RWPE2 (cell line): ENCODE results near the gene KCNJ5.

Experiments used
- ATAC-seq: fragments of 200-7000 bp; cut with Tn5 transposase; 3 replicates; pipeline ENCODE4 v1.9.1; 2021; ENCODE audit warnings: low read depth
- DNase-seq: peaks from one replicate; pipeline ENCODE4 v3.0.0-alpha.2; 2020; ENCODE audit warnings: low spot score
- H3K27ac ChIP-seq: fragments of 450-650 bp; 2 replicates; pipeline ENCODE4 v1.5.1; 2017; ENCODE audit warnings: mild to moderate bottlenecking; ENCODE audit not compliant: poor library complexity, severe bottlenecking
- H3K27me3 ChIP-seq: fragments of 250-450 bp; sonication (Bioruptor Pico); 2 replicates; pipeline ENCODE4 v1.5.1; 2021; ENCODE audit warnings: mild to moderate bottlenecking, moderate library complexity; ENCODE audit not compliant: insufficient read depth, poor library complexity, severe bottlenecking
- H3K36me3 ChIP-seq: fragments of 250-450 bp; sonication (Bioruptor Pico); 2 replicates; pipeline ENCODE4 v1.5.1; 2020; ENCODE audit warnings: low read depth, mild to moderate bottlenecking, moderate library complexity
- H3K4me1 ChIP-seq: fragments of 250-450 bp; sonication (Bioruptor Pico); 2 replicates; pipeline ENCODE4 v1.5.1; 2021; ENCODE audit warnings: mild to moderate bottlenecking, moderate library complexity; ENCODE audit not compliant: insufficient read depth, poor library complexity, severe bottlenecking
- H3K4me3 ChIP-seq: fragments of 250-450 bp; sonication (Bioruptor Pico); 2 replicates; pipeline ENCODE4 v1.5.1; 2021; ENCODE audit warnings: mild to moderate bottlenecking, moderate library complexity; ENCODE audit not compliant: severe bottlenecking
- H3K9me3 ChIP-seq: fragments of 250-450 bp; sonication (Bioruptor Pico); 2 replicates; pipeline ENCODE4 v1.5.1; 2021; ENCODE audit warnings: mild to moderate bottlenecking, moderate library complexity; ENCODE audit not compliant: severe bottlenecking
- CTCF ChIP-seq: fragments of 450-650 bp; IDR thresholded peaks from one replicate; pipeline ENCODE4 v1.5.1; 2017; ENCODE audit warnings: mild to moderate bottlenecking, moderate library complexity; ENCODE audit not compliant: poor library complexity, severe bottlenecking

KCNJ5 gene

GRCh38 chr11:128926000-128926399 lies 34.8 kb downstream of the KCNJ5 start:
- no peaks in the 10 kb centered on the region for H3K9me3 ChIP-seq
- H3K4me3 ChIP-seq = no peak overlapping the region
- H3K27ac ChIP-seq = no peak overlapping the region
- ATAC-seq = no peak
- H3K27me3 ChIP-seq = no peaks in the 10 kb centered on the region
- no peaks in the 10 kb centered on the region for H3K36me3 ChIP-seq
- H3K4me1 ChIP-seq = no peaks in the 10 kb centered on the region
- no peak for TF ChIP-seq CTCF
- DNase-seq = no peak

- Histone ChIP-seq H3K4me3 (no peak overlapping the region), H3K27me3 (no peaks in the 10 kb centered on the region), H3K9me3 (no peaks in the 10 kb centered on the region), H3K36me3 (no peaks in the 10 kb centered on the region), H3K4me1 (no peaks in the 10 kb centered on the region), H3K27ac (no peak overlapping the region)
- DNase-seq (no peak), ATAC-seq (no peak)
- TF ChIP-seq CTCF = no peak
These were observed 35.4 kb downstream of the KCNJ5 start for GRCh38 chr11:128926437-128927107.

GRCh38 chr11:128927108-128927461 lies 35.9 kb downstream of the KCNJ5 start:
- DNase-seq = no peak
- Histone ChIP-seq H3K27me3 (no peaks in the 10 kb centered on the region), H3K9me3 (no peaks in the 10 kb centered on the region), H3K27ac (no peak overlapping the region), H3K36me3 (no peaks in the 10 kb centered on the region), H3K4me1 (no peaks in the 10 kb centered on the region), H3K4me3 (no peak overlapping the region)
- no peak for TF ChIP-seq CTCF
- ATAC-seq = no peak

- Histone ChIP-seq H3K36me3 (no peaks in the 10 kb centered on the region), H3K27me3 (no peaks in the 10 kb centered on the region), H3K27ac (no peak overlapping the region), H3K9me3 (no peaks in the 10 kb centered on the region), H3K4me1 (no peaks in the 10 kb centered on the region), H3K4me3 (no peak overlapping the region)
- TF ChIP-seq CTCF = no peak
- DNase-seq = no peak
- ATAC-seq = no peak
These were observed 36.7 kb downstream of the KCNJ5 start for GRCh38 chr11:128927683-128928336.

- ATAC-seq (no peak), DNase-seq (no peak)
- TF ChIP-seq CTCF = no peak
- no peaks in the 10 kb centered on the region for H3K4me1 ChIP-seq
- H3K27ac ChIP-seq = no peak overlapping the region
- H3K36me3 ChIP-seq = no peaks in the 10 kb centered on the region
- no peak overlapping the region for H3K4me3 ChIP-seq
- H3K9me3 ChIP-seq = no peaks in the 10 kb centered on the region
- H3K27me3 ChIP-seq = no peaks in the 10 kb centered on the region
These were observed 37.2 kb downstream of the KCNJ5 start for GRCh38 chr11:128928400-128928799.
